Endothelial cell of umbilical vein (primary cell): ENCODE results near the gene BRMS1. TPM values are rescaled to one million over a fixed set of nuclear protein-coding genes. Genes with fewer than 3 reads are reported as not detected.

Experiments used
- BruUV-seq: library from RNA; stranded (reverse); fragments of 400-500 nt; replicated peaks from 2 replicates; lab custom pipeline; 2021; lab: Mats Ljungman, UMichigan
- CTCF ChIA-PET: fragments of 300-600, 350-600 bp; sonication (Branson Sonifier 250); formaldehyde crosslinking; loops from one replicate; lab custom pipeline; 2021; ENCODE audit warnings: antibody characterized with exemption, inconsistent platforms; lab: Charles Lee
- POLR2A ChIA-PET: fragments of 300-600, 350-600 bp; sonication (Branson Sonifier 250); formaldehyde crosslinking; loops from one replicate; lab custom pipeline; 2021; ENCODE audit warnings: antibody characterized with exemption, inconsistent platforms; lab: Charles Lee
- DNase-seq: peaks from one replicate; pipeline ENCODE4 v3.0.0-alpha.2; 2011; ENCODE audit warnings: low read depth, low spot score
- FAIRE-seq: peaks from 2 replicates; lab custom pipeline; 2011; peaks lifted over from hg19 to GRCh38; lab: Jason Lieb, UNC
- H2AFZ ChIP-seq: 2 replicates; pipeline ENCODE4 v1.6.0; 2012; ENCODE audit warnings: low read depth, low read length, control low read depth, inconsistent platforms
- H3K27ac ChIP-seq: 2 replicates; pipeline ENCODE4 v1.5.1; 2011; ENCODE audit warnings: low read depth, mild to moderate bottlenecking, control low read depth, low read length, moderate library complexity; ENCODE audit not compliant: insufficient read depth
- H3K27me3 ChIP-seq, 2 experiments: 2 replicates each; pipeline versions ENCODE4 v1.6.0 to v1.6.1; 2011; ENCODE audit warnings: low read length in 2 of 2, mixed read lengths in 1 of 2; ENCODE audit not compliant: control insufficient read depth in 2 of 2, insufficient read depth in 2 of 2
- H3K36me3 ChIP-seq, 2 experiments: 2 replicates in 1 of 2; 3 replicates in 1 of 2; pipeline ENCODE4 v1.5.1; 2011; ENCODE audit warnings: low read length in 2 of 2, mild to moderate bottlenecking in 1 of 2, moderate library complexity in 1 of 2; ENCODE audit not compliant: control insufficient read depth in 2 of 2, insufficient read depth in 2 of 2; ENCODE audit errors: extremely low read depth in 1 of 2
- H3K4me1 ChIP-seq: 3 replicates; pipeline ENCODE4 v1.5.1; 2011; ENCODE audit warnings: mild to moderate bottlenecking, low read length; ENCODE audit not compliant: control insufficient read depth, insufficient read depth; ENCODE audit errors: extremely low read depth
- H3K4me2 ChIP-seq: 2 replicates; pipeline ENCODE4 v1.6.1; 2011; ENCODE audit warnings: low read length, control low read depth, mixed read lengths; ENCODE audit not compliant: insufficient read depth
- H3K4me3 ChIP-seq, 3 experiments: fragments of 200-600 bp in 1 of 3; sonication (generic), shearing (Covaris generic) in 1 of 3; replicated peaks in 1 of 3; 2 replicates each; pipeline ENCODE4 v1.5.1; 2011 to 2016; ENCODE audit warnings: control low read depth in 3 of 3, low read length in 3 of 3, mild to moderate bottlenecking in 2 of 3, inconsistent platforms in 1 of 3, low read depth in 1 of 3, moderate library complexity in 1 of 3; ENCODE audit not compliant: insufficient read depth in 1 of 3
- H3K79me2 ChIP-seq: 2 replicates; pipeline ENCODE4 v1.6.0; 2012; ENCODE audit warnings: low read length, inconsistent platforms; ENCODE audit not compliant: control insufficient read depth, insufficient read depth
- H3K9ac ChIP-seq: replicated peaks from 2 replicates; pipeline ENCODE3; 2011; ENCODE audit warnings: low read length, control low read depth; ENCODE audit not compliant: insufficient read depth; ENCODE audit errors: extremely low read depth
- H3K9me1 ChIP-seq: replicated peaks from 3 replicates; pipeline ENCODE4 v1.6.0; 2011; ENCODE audit warnings: mild to moderate bottlenecking, low read length; ENCODE audit not compliant: control insufficient read depth, insufficient read depth; ENCODE audit errors: extremely low read depth
- H3K9me3 ChIP-seq: replicated peaks from 2 replicates; pipeline ENCODE4 v1.5.1; 2012; ENCODE audit warnings: low read length, inconsistent platforms; ENCODE audit not compliant: control insufficient read depth, insufficient read depth
- H4K20me1 ChIP-seq: replicated peaks from 2 replicates; pipeline ENCODE3; 2011; ENCODE audit warnings: mild to moderate bottlenecking, low read length; ENCODE audit not compliant: control insufficient read depth, insufficient read depth; ENCODE audit errors: extremely low read depth
- EZH2 ChIP-seq: IDR thresholded peaks from 2 replicates; pipeline ENCODE4 v1.6.1; 2012; ENCODE audit warnings: borderline replicate concordance, low read depth, mild to moderate bottlenecking, moderate library complexity, low read length, inconsistent platforms; ENCODE audit not compliant: severe bottlenecking
- FOS ChIP-seq: IDR thresholded peaks from 2 replicates; pipeline ENCODE4 v1.6.1; 2011; ENCODE audit warnings: mild to moderate bottlenecking, low read length, moderate library complexity, borderline replicate concordance; ENCODE audit not compliant: insufficient read depth
- GATA2 ChIP-seq: IDR thresholded peaks from 2 replicates; pipeline ENCODE4 v1.7.0; 2011; ENCODE audit warnings: low read depth, mild to moderate bottlenecking, moderate library complexity, mixed read lengths, low read length; ENCODE audit not compliant: insufficient read length, insufficient read depth
- JUN ChIP-seq: IDR thresholded peaks from 2 replicates; pipeline ENCODE4 v1.6.1; 2011; ENCODE audit warnings: borderline replicate concordance, low read depth; ENCODE audit not compliant: insufficient read length, insufficient read depth
- MYC ChIP-seq: IDR thresholded peaks from one replicate; pipeline ENCODE4 v1.6.1; 2011; ENCODE audit warnings: mild to moderate bottlenecking, low read depth, low read length
- POLR2A ChIP-seq: IDR thresholded peaks from 2 replicates; pipeline ENCODE4 v1.6.1; 2012; ENCODE audit warnings: low read depth, mild to moderate bottlenecking, control low read depth, low read length
- POLR2AphosphoS5 ChIP-seq: IDR thresholded peaks from 2 replicates; pipeline ENCODE4 v1.6.1; 2012; ENCODE audit warnings: low read depth, mild to moderate bottlenecking, control low read depth, low read length, moderate library complexity; ENCODE audit not compliant: insufficient read depth
- dilution Hi-C: fragments of 300-500 bp; cut with MboI; formaldehyde crosslinking; loops from one replicate; pipeline ENCODE4 v1.15.0; 2019; ENCODE audit warnings: low sequenced_read_pairs; ENCODE audit not compliant: extremely low pct_ligation_motif_present
- intact Hi-C: fragments of 100-400 bp; cut with micrococcal nuclease; formaldehyde crosslinking; loops from one replicate; pipeline ENCODE4 v1.10.0; 2022
- polyA plus RNA-seq, 4 experiments: library from polyadenylated mRNA; depleted of rRNA in 3 of 4; stranded (reverse) in 3 of 4; unstranded in 1 of 4; fragments of >200 nt; gene quantifications; 2 replicates each; pipeline versions ENCODE4 v1.2.1 to v1.2.3, GENCODE V29; 2011 to 2012; ENCODE audit warnings: missing spikeins in 1 of 4
- total RNA-seq: library from RNA; stranded (reverse); gene quantifications from 2 replicates; pipeline ENCODE4 v1.2.3, GENCODE V29; 2021
- TF ChIP-seq, protein P1 (sequence below), 2 donors: IDR thresholded peaks; 1 replicate in 1 of 2; 2 replicates in 1 of 2; pipeline ENCODE4 v1.5.1; 2011; ENCODE audit warnings: low read length in 2 of 2, mild to moderate bottlenecking in 2 of 2, moderate library complexity in 2 of 2, control low read depth in 1 of 2, inconsistent platforms in 1 of 2, low read depth in 1 of 2; ENCODE audit not compliant: insufficient read depth in 1 of 2; ENCODE audit errors: extremely low read depth in 1 of 2
- TF ChIP-seq, protein P2 (sequence below): IDR thresholded peaks from 2 replicates; pipeline ENCODE4 v1.6.1; 2011; ENCODE audit not compliant: insufficient read depth, insufficient read length

Gene BRMS1
- total and polyA plus RNA-seq, 2 donors (not counting 3 experiments of a cell fraction or from before 2014, with no cell fraction given) = 51.4 to 53.1 TPM

DNA sequence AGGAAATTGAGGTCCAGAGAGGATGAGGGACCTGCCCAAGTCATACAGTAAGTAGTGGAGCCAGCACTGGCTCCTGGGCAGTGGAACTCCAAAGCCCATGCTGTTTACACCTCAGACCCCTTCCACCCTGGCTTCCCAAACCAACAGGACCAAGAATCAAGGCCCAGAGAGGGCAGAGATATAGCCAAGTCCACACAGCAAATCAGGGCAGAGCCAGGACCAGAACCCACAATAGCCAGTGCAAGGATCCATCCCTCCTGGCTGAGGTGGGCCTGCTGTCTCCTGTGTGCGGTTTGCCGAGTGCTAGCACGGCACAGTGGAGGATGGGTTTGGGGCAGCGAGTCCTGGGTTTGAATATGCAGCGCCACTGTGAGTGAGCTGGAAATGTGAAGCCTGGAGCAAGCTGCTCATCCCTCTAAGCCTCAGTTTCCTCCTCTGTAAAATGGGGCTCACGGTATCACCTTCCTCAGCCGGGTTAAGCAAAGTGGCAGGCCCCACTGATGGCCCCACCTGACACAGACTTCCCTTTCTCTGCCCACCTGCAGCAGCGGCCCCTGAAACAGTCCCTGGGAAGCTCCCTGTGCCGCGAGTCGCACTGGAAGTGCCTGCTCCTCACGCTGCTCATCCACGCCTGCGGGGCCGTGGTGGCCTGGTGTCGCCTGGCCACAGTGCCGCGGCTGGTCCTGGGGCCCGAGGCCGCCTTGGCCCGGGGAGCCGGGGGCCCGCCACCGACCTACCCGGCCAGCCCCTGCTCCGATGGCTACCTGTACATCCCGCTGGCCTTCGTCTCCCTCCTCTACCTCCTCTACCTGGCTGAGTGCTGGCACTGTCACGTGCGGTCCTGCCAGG lies 50.9 kb downstream of the BRMS1 start:
- no peak for TF ChIP-seq FOS
- TF ChIP-seq POLR2A = no peak
- TF ChIP-seq GATA2 = no peak
- TF ChIP-seq MYC = no peak
- TF ChIP-seq JUN = no peak
- TF ChIP-seq, protein P1, sequence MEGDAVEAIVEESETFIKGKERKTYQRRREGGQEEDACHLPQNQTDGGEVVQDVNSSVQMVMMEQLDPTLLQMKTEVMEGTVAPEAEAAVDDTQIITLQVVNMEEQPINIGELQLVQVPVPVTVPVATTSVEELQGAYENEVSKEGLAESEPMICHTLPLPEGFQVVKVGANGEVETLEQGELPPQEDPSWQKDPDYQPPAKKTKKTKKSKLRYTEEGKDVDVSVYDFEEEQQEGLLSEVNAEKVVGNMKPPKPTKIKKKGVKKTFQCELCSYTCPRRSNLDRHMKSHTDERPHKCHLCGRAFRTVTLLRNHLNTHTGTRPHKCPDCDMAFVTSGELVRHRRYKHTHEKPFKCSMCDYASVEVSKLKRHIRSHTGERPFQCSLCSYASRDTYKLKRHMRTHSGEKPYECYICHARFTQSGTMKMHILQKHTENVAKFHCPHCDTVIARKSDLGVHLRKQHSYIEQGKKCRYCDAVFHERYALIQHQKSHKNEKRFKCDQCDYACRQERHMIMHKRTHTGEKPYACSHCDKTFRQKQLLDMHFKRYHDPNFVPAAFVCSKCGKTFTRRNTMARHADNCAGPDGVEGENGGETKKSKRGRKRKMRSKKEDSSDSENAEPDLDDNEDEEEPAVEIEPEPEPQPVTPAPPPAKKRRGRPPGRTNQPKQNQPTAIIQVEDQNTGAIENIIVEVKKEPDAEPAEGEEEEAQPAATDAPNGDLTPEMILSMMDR (IDR thresholded peaks at IDR 0.05; ENCODE audit: extremely low read depth in 1 of 2, insufficient read depth in 1 of 2, low read depth in 1 of 2, low read length in 2 of 2) = no peak
- TF ChIP-seq EZH2 = no peak
- TF ChIP-seq, protein P2, sequence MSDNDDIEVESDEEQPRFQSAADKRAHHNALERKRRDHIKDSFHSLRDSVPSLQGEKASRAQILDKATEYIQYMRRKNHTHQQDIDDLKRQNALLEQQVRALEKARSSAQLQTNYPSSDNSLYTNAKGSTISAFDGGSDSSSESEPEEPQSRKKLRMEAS = no peak
- no peak for TF ChIP-seq POLR2AphosphoS5
- no peaks in the 10 kb centered on the region for H3K9me3 ChIP-seq
- FAIRE-seq = no peak

More for the DNA sequence above, 50.9 kb downstream of the BRMS1 start:
- H3K79me2 ChIP-seq = no peaks in the 10 kb centered on the region
- intact Hi-C loops = no loop called here
- no peaks in the 10 kb centered on the region for H4K20me1 ChIP-seq
- no peak overlapping the region for H3K4me3 ChIP-seq
- H3K27ac ChIP-seq = no peak overlapping the region
- CTCF ChIA-PET = interaction anchor here (1.0 to 1.3 kb wide), 2 partner anchors 18 to 19 kb away, joined by 3 read pairs; no protein-coding TSS in a partner anchor
- peaks cover 20 to 22% of the 10 kb centered on the region in 2 experiments for H3K27me3 ChIP-seq
- POLR2A ChIA-PET = no interaction called here
- peaks cover 6% of the 10 kb centered on the region for H3K4me1 ChIP-seq
- H2AFZ ChIP-seq = no peak overlapping the region
- no peak overlapping the region for H3K4me2 ChIP-seq
- dilution Hi-C loops = no loop called here
- H3K9me1 ChIP-seq = no peaks in the 10 kb centered on the region
- no peak overlapping the region for H3K9ac ChIP-seq
- no peak for DNase-seq
- no TSS peak for BruUV-seq
- H3K36me3 ChIP-seq = no peaks in the 10 kb centered on the region
